ENCODE measurements around the gene CD99.

GRCh38 chrX:2693113-2694002 lies 2.3 kb downstream of the CD99 start:
- no peak for TF ChIP-seq AFF4 (CRISPR knock-in tag; IDR thresholded peaks at IDR 0.05; ENCODE audit: borderline replicate concordance)
- no peak for TF ChIP-seq TEAD4 (CRISPR knock-in tag; IDR thresholded peaks at IDR 0.05)

All from WTC11 (cell line).